COLO668 (cell line): ENCODE results near the gene HBZ.
"Not testable (repeated sequence)": the region's sequence is repeated elsewhere in the genome, so short reads cannot be mapped to it uniquely, and the experiment has no call there.

ENCODE experiments used
- DNase-seq: peaks from one replicate; lab custom pipeline; 2025; ENCODE audit not compliant: unreplicated experiment; lab: John Stamatoyannopoulos, UW

The HBZ gene

DNA sequence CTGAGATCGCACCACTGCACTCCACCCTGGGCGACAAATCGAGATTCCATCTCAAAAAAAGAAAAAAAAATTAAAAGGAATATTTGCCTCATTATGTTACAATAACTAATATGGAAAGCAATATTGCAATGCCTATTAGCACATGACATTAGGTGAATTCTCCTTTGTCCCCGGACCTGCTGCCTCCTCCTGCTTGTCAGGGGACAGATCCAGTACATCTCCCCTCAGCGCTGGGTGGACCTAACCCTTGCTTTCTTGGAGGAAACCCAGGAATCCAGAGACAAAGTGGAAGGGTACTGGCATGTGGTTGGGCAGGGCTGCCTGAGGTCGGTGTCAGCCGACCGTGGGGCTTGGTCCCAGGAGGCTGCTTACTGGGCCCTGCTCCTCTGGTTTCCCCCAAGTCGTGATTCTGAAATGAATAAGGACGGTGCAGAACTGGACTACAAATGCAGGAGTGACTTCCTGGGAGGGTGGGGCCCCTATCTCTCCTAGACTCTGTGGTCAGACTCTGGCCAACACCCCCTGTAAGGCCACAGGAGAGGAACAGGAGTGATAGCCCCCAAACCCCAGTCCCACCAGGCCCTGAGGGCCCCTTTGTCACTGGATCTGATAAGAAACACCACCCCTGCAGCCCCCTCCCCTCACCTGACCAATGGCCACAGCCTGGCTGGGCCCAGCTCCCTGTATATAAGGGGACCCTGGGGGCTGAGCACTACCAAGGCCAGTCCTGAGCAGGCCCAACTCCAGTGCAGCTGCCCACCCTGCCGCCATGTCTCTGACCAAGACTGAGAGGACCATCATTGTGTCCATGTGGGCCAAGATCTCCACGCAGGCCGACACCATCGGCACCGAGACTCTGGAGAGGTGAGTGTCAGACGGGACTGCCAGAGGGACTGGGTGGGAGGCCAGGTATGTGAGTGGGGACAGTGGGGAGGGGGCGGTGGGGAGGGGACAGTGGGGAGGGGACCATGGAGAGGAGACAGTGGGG lies at the start of gene HBZ:
Gene HBZ (plus strand): TSS at position 504 of the 988 bp plus-strand sequence. CDS start 266 bp downstream, at position 770.
- no peak for DNase-seq

DNA sequence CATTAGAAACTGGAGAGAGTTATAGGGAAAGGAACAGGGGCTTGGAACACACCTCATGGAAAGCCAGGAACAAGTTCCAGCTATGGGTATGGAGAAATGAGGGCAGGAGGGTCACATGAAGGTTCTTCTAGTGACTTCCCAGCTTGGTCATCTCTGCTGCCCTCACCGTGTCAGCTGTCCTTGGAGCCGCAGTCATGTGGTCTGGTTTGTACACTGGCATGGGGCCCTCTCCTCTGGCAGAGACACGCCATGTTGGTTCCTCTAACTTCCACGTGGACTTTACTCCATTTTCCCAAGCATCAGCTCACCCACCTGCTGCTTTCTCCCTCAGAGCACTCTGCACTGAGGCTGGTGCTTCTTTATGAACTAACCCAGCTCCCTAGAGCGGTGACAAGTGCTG lies 48.1 kb upstream of the HBZ start:
- DNase-seq: no peak

DNA sequence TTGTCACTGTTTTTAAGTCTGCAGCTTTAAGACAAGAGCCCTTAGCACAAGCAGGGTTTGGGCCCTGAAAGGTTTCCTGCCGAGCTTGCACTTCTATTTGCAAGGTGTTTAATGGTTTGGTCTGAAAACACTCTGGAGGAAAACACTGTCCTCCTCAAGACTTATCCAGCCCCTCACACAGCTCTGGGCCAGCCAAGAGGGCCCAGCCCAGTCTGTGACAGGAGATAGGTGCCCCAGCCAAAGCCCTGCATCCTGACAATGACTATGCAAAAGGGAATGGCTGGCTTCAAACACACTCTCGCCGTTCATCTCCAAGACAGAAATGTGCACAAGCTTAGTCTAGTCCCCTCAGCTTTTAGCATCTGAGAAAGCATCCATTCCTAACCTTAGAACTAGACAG lies 47.5 kb upstream of the HBZ start:
- no peak for DNase-seq

DNA sequence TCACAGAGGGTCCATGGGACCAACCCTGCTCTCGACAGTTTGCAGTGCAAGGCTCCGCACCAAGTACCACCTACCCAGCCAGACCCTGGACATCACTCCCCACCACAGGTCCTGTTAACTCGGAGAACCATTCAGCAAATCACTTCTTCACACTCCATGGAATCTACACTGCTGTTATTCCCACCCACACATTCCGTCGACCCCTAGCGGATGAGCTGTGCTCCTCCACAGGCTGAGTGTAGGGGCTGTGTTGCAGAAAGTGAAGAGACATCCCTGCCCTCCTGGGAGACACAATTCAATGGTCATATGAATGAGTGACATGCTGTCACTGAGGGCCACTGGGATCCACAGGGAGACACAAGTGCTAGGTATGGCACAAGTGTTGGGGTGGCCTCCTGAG lies 46.9 kb upstream of the HBZ start:
- no peak for DNase-seq

DNA sequence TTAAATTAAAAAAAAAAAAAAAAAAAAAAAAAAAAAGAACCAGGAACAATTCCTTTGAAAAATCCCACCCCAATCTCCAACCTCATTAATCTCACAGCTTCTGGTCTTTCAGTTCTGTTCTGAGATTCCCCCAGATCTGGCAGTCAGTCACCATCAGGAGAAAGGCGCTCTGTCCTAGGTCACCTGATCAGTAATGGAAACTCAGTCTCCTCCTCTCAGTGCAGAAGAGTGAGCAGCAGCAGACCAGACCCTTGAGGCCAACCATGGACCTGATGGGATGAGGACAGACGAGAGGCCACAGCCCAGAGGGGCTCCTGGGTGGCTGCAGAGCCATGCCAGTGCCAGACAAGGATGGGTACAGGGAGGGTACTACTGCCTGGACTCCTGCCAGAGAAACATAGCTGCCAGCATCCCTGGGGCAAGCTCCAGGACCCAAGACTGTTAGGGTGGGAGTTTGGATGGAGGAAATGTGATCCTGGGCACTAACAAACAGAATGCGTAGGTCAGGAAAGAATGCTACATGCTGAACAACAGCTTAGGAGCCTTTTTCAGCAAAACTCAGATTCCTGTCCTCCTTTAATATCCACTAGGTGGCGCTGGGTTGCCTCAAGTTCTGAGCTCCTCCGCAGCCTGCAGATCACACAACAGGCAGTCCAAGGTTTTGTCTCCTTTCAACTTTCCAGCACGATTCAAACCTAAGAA lies 45.7 kb upstream of the HBZ start:
- peak; percentile 50 for DNase-seq

DNA sequence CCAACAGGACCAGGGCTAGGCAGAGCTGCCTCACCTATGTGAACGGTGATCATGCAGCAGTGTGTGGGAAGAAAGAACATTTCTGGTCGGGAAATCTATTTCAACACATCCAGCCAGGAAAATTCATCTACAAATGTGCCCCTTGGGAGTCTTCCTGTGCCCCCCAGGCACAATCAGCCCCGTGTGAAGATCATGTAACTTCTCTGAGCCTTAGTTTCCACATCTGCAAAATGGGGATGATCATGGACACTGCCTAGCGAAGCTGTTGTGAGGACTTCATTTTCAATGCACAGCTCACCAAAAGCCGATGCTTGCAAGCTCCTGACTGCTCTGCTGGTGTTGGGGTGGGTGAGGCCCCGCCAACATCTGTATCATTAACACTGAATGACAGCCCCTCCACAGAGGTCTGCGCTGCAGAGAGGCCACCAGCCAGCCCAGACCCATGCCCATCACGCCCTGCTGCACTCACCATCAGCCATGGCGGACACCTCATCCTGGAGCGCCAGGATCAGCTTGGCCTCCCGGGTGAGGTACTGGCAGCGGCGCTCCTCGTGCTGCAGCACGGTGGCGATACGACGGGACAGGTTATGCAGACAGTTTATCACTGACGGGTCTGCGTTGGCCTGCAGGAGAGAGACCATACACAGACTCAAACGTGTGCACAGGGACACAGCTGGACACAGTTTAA lies 40.1 kb upstream of the HBZ start:
- no peak for DNase-seq

DNA sequence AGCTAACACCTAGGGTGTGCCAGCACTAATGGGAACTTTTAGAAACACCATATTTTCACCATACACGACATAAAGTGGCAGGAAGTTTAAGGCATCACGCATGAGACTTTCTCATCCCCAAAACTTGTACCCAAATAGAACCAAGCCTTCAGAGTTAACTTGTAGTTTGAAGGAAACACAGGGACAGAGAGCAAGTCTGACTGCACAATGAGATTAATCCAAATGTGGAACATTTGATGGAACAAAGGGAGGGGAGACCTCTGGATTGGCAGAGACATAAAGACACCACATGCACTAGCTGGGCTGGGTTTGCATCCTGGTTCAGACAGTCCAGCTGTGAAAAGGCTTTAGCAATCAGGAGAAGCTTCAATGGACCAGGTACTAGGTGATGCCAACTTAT lies 38.1 kb upstream of the HBZ start:
- no peak for DNase-seq

DNA sequence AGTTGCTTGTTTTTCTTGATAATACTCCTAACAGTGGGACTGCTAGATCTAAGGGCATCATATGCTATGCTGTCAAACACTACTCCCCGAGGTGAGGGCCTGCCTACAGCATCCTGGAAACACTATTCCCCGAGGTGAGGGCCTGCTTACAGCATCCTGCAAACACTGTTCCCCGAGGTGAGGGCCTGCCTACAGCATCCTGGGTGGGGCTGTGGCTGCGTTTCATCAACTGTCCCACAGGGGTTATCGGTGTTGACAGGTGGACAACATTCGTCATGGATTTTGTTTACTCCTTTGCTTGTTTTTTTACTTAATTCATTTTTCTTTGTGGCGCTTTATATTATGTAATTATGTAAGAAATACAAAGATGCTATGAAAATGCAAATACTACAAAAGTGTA lies 36.4 kb upstream of the HBZ start:
- DNase-seq: no peak

DNA sequence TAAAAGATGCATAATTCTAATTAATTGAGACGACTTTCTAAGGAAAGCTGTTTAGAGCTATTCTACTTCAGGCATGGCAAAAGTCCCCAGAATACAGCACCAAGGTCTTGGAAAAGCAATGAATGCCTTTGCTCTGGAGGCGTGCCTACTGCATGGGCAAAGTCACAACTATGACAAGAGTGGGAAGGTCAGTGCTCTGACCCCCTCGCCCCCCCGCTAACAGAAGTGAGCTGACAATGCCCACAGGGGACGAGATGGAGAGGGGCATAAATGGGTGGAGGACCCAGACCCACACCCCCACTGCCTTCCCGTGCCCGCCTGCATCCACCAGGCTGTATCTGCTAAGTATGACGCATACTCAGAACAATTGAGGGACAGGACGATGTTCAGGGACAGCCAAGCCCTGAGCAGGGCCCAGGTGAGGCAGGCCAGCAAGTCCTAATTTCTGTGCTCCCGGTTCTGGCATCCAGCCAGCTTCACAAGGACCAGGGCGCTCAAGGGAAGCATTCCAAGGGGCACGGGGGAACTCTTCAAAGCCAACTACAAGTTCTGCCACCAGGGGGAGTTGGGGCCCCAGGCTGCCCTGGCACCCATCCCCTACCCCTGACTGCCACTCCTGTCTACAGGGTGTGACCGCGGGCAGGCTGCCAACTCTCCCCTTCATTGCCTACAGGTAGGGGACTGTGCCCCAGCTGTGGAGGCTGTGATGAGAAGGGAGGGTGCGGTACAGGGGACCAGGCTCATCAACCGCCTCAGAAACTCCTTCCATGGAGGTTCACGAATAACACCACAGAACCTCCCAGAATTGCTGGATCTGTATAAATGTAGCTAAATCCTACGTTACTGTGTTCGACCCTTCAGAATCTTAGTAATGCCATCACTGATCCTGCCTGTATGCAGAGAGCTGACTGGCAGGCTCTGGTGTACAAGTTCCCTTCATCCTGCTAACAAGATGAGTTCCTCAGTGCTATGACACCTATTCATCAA lies 34.8 kb upstream of the HBZ start:
- DNase-seq: peak; percentile 94

DNA sequence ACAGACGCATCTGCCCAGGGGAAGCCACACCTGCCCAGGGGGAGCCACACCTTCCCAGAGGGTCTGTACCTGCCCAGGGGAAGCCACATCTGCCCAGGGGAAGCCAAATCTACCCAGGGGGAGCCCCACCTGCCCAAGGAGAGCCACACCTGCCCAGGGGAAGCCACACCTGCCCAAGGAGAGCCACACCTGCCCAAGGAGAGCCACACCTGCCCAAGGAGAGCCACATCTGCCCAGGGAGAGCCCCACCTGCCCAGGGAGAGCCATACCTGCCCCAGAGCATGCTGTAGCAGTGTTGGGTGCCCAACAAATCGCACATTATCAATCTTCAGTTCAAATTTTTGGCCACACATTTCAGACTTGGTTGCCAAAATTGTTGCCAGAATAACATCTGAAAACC lies 33.6 kb upstream of the HBZ start:
- DNase-seq: peak; percentile 39

DNA sequence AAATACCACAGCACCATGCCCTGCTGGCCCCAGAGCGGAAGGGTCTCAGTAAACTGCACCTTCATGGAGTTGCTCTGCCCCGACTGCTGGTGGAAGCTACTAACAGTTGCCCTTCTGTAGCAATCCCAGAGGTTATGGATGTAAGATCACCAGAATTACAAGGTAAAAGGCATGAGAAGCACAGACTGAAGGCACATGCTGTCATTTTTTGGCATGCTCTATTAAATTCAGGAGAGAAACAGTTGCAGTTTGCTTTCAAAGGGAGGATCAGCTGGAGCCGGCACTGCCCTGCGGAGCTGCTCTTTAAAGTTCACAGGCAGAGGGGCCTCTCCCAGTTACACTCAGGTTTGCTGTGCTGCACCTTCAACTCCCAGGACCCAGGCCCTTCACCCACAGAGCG lies 33.1 kb upstream of the HBZ start:
- DNase-seq: no peak

DNA sequence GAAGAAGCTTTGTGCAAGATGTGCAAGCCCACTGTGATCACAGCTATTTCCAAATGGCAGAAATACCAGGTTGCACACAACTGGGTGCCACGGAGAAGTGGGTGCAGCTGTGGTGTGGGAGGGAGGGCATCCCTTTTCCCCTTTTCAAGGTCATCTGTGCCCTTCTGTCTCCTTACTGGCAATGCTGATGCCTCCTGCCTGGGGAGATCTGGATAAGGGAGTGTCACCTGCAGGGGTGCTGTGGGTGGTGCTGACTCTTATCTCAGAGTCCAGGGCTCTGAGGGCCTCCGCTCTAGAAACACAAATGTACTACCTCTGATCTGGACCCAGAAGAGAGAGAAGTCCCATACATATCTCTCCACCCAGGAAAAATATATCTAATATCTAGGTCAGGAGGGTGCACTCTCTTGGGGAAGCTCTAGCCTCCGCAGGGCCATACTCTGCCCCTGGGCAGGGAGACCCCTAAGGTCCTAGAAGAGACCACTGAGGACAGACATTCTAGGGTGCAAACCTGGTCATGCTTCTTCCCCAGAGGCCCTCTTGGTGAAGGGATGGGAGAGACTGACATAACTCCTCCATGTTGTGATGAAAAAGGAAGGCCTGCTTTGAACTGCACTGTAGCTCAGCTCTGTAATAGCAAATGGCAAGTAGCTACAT lies 32.5 kb upstream of the HBZ start:
- no peak for DNase-seq

DNA sequence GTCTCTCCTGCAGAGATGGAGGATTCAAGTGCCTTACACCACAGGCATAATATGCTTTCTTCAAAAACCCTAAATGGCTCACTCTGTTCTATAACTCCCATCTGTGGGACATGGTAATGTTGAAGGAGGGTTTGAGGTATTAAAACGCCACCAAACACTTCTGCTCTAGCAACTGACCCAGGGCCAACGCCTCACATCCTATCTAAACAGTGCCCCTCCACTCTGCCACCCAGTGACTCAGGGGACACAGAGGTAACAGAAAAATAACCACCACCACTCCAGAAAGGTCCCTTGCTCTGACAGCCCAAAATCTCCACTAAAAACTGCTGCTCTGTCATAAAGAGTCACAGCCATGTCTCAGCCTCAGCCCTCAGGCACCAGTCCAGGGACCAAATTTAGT lies 31.7 kb upstream of the HBZ start:
- no peak for DNase-seq

DNA sequence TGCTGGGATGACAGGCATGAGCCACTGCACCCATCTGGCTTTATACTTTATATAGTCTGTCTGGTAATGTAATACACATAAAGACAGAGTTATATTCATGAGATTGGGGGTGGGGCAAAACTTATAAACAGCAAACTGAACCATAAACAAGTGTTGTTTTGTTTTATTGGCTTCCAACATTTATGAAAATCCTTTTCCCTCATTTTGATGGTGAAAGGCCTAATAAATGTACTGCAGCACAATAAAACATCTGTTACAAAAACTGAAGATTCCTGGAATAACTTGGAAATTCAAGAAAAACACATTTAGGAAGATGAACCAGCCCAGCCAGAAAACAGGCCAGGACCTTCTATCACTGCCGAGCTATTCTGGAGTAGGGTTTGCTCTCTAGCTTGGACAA lies 30.1 kb upstream of the HBZ start:
- no peak for DNase-seq

DNA sequence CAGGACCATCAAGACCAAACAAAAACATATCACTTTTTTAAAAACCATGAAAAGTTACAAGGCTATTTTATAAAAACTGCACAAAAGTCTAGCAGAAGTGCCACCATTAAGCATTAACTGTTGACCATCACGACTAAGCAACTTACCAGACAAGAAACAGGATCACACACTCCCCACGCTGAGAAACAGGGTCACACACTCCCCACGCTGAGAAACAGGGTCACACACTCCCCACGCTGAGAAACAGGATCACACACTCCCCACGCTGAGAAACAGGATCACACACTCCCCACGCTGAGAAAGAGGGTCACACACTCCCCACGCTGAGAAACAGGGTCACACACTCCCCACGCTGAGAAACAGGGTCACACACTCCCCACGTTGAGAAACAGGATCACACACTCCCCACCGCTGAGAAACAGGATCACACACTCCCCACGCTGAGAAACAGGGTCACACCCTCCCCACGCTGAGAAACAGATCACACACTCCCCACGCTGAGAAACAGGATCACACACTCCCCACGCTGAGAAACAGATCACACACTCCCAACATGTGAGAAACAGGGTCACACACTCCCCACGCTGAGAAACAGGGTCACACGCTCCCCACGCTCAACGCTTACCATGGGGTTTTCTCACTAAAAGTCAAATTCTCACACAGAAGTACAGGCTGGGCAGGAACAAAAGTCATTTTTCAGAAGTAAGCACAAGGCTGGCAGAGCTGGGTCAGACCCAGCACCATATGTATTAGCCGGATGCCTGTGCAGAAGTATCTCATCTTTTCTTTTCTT lies 28.7 kb upstream of the HBZ start:
- DNase-seq: not testable (repeated sequence)

DNA sequence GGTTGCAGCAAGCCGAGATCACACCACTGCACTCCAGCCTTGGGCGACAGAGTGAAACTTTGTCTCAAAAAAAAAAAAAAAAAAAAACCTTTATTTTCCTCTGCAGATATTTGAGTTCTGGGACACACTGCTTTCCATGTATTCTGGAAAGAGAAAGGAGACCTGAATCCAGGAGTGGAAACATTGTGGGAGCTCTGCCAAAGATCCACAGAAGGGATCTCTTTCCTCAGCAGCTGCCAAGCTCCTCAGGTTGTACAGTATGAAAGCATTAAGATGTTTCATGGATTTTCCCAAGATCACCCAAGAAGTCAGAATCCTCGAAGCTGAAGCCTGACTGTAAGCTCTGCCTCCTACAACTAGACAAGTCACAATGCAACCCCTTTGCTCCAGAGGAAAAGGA lies 27.4 kb upstream of the HBZ start:
- no peak for DNase-seq

DNA sequence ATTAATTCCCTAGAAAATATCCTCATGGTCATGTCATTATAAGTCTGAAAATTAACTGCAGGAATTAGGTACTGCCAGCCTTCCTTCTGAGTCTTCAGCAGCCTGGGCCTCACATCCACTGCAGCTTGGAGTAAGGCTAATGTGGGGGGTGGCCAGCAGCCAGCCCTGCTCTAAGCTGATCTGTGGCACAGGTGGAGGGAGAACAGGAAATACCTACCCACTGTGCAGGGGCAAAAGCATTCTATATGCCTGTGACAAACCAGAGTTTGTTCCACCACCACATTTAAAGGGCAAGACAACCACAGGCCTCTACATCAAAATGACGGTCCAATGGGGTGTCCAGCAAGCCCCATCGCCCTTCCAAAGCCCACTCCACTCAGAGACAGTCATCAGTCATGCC lies 23.4 kb upstream of the HBZ start:
- DNase-seq: no peak

DNA sequence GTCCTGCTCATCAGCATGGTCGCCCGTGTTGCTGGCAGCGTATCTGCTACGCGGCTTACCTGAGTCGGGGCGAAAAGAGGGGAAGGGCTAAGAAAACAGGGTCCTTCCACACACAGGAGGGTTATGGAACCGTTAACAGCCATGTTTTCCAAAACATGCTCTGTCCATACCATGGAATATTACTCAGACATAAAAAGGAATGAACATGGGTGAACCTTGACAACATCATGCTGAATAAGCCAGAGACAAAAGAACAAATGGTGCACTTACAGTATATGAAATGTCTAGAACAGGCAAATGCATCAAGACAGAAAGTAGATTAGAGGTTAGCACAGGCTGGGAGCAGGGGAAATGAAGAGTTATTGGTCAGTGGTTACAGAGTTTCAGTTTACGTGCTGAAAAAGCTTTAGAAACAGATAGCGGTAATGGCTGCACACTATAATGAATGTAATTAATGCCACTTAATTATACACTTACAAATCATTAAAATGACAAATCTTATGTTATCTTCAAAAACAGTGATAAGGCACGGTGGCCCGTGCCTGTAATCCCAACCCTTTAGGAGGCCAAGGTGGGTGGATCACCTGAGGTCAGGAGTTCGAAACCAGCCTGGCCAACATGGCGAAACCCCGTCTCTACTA lies 21.8 kb upstream of the HBZ start:
- no peak for DNase-seq

DNA sequence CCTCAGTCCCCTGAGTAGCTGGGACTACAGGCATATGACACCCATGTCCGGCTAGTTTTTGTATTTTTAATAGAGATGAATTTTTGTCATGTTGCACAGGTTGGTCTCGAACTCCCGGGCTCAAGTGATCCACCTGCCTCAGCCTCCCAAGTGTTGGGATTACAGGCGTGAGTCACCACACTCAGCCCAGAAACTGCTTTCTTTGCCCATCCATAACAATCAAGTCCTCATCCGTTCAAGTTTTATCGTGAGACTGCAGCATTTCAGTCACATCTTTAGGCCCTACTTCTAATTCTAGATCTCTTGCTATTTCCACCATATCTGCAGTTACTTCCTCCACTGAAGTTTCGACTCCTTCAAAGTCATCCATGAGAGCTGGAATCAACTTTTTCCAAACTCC lies 20.3 kb upstream of the HBZ start:
- no peak for DNase-seq
